Gastroesophageal sphincter (tissue), 4 donors: Measurements from ENCODE around the gene SMAD3. TPM values are rescaled to one million over a fixed set of nuclear protein-coding genes. Genes with fewer than 3 reads are reported as not detected.

Experiments used
- ATAC-seq: fragments of 150-250 bp; one replicate; pipeline ENCODE4 v1.9.1; 2016; ENCODE audit warnings: mild to moderate bottlenecking, moderate library complexity
- H3K27ac ChIP-seq, 4 donors: fragments of 200-600 bp; sonication (generic) in 3 of 4; 1 replicate in 3 of 4; 2 replicates in 1 of 4; pipeline ENCODE4 v1.5.1; 2016 to 2019
- H3K27me3 ChIP-seq: fragments of 200-600 bp; sonication (generic); one replicate; pipeline ENCODE4 v1.5.1; 2019
- H3K36me3 ChIP-seq, 2 donors: fragments of 200-600 bp; sonication (generic); one replicate each; pipeline ENCODE4 v1.5.1; 2019; ENCODE audit warnings: control low read depth in 1 of 2
- H3K4me1 ChIP-seq, 3 donors: fragments of 200-600 bp; sonication (generic); 1 replicate in 2 of 3; 2 replicates in 1 of 3; pipeline ENCODE4 v1.5.1; 2016 to 2019; ENCODE audit warnings: control low read depth in 2 of 3
- H3K4me3 ChIP-seq, 2 donors: fragments of 200-600 bp; sonication (generic); one replicate each; pipeline ENCODE4 v1.5.1; 2019; ENCODE audit warnings: mild to moderate bottlenecking in 1 of 2, moderate library complexity in 1 of 2
- H3K9me3 ChIP-seq, 3 donors: fragments of 200-600 bp; sonication (generic); one replicate each; pipeline ENCODE4 v1.5.1; 2017 to 2019; ENCODE audit warnings: control low read depth in 2 of 3
- EP300 ChIP-seq: sonication (generic); formaldehyde crosslinking; IDR thresholded peaks from one replicate; pipeline ENCODE4 v1.6.1; 2017; ENCODE audit warnings: antibody characterized with exemption, mild to moderate bottlenecking
- POLR2A ChIP-seq, 2 donors: fragments of 450-650 bp; IDR thresholded peaks; one replicate each; pipeline ENCODE4 v1.6.1; 2017; ENCODE audit warnings: antibody characterized with exemption in 2 of 2, mild to moderate bottlenecking in 2 of 2, moderate library complexity in 1 of 2
- POLR2AphosphoS5 ChIP-seq: sonication (generic); formaldehyde crosslinking; IDR thresholded peaks from one replicate; pipeline ENCODE4 v1.6.1; 2017; ENCODE audit warnings: antibody characterized with exemption
- WGBS, 2 donors: methylation state at CpG; one replicate each; pipeline ENCODE4 v1.1.5; 2018; ENCODE audit warnings: low coverage in 1 of 2; 5-methylcytosine and 5-hydroxymethylcytosine counted together
- total RNA-seq, 4 donors: library from RNA; depleted of rRNA; stranded (reverse); fragments of >200 nt; gene quantifications; one replicate each; pipeline ENCODE4 v1.1.0, GENCODE V29; 2016
- TF ChIP-seq, protein P1 (sequence below), 4 experiments: fragments of 200-600 bp in 2 of 4; fragments of 450-650 bp in 2 of 4; sonication (generic) in 1 of 4; IDR thresholded peaks; one replicate each; pipeline ENCODE4 v1.5.1; 2017 to 2019; ENCODE audit warnings: antibody characterized with exemption in 4 of 4, mild to moderate bottlenecking in 2 of 4, moderate library complexity in 2 of 4

The SMAD3 gene
- total RNA-seq, 4 donors from 2014 or later = 19.8 to 30.6 (median 25.9) TPM

DNA sequence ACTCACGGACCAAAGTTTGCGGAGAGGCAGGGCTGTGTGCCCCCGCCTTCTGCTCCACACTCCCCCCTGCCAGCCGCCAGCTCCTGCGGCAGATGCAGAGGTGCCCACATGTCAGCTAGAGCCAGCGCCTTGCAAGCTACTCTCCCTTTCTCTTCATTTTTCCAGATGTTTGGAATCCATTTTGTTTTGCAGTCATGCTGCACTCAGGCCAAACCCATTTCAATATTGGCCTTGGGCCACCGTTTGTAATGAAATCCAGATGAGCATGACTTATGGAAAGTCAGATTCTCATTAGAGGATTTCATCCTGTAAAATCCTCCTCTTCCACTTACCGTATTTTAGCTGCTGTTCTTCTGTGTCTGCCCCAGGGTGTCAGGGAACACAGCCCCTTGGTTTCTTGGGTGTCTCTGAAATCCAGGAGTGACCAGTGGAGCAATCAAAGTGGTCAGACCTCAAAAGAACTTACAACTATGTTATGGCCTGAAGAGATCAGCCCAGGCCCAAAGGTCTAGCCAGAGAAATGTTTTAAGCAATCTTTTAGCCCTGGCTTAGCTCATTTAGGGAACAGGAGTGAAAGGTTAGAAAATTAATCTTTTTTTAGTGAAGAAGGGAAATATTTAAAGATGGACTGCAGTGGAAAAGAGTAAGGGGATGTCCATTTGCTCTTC is 123.3 kb downstream of the SMAD3 start:
- TF ChIP-seq POLR2AphosphoS5 (peak; percentile 69), POLR2A (IDR thresholded peaks at IDR 0.05) (no peak)
- peaks cover 0 to 67% of the 10 kb centered on the region in 2 donors for H3K36me3 ChIP-seq
- H3K4me3 ChIP-seq = no peak overlapping the region
- peak; percentile 29 for ATAC-seq
- H3K4me1 ChIP-seq = peaks cover 10 to 88% (median 53%) of the 10 kb centered on the region in 3 donors
- peak overlapping the region; percentile 34 to 88 (median 81) for H3K27ac ChIP-seq
- H3K9me3 ChIP-seq = no peaks in the 10 kb centered on the region
- H3K27me3 ChIP-seq = no peaks in the 10 kb centered on the region
- WGBS, 2 donors = 17 to 50% methylated on average over 2 to 8 of the region's 8 CpGs

DNA sequence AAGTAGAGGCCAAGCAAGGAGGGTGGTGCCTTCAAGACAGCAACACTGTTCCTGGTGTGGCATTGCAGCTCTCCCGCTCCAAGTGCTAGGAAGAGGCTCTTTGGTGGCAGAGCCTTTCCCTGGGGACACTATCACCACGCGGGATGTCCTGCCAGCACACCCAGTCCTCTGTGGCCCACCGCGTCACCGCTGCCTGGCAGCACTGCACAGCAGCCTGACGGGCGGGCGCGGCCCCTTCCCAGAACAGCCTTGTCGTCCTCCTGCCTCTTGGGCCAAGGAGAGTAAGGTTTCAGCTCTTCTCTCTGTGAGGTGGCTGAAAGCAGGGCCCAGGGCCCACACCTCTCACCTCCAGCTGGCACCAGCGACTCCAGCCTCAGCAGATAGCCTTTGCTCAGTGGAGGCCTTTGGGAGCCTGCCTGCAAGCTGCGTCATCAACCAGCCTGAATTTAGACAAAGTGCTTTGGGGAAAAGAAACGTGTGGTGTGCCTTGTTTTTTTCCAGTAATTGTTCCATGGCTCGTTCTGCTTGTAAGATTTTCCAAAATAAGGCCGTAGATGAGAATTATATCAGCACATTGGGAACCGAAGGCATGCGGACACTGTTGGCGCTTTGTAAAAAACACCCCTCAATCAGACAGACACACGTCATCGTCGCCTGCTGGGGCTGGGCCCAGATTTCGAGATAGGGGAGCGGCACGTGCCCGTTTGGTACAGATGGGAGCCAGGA is 124.1 kb downstream of the SMAD3 start:
- Histone ChIP-seq H3K27me3 (no peaks in the 10 kb centered on the region), H3K9me3 (no peaks in the 10 kb centered on the region), H3K4me3 (no peak overlapping the region), H3K27ac (peak overlapping the region; percentile 34 to 88 (median 81)), H3K4me1 (peaks cover 13 to 88% (median 55%) of the 10 kb centered on the region in 3 donors), H3K36me3 (peaks cover 0 to 63% of the 10 kb centered on the region in 2 donors)
- ATAC-seq = peak; percentile 66
- 44 to 74% methylated on average over 3 to 14 of the region's 26 CpGs for WGBS, 2 donors
- TF ChIP-seq POLR2AphosphoS5 (peak; percentile 27), POLR2A (IDR thresholded peaks at IDR 0.05) (no peak), EP300 (no peak)
- TF ChIP-seq, protein P1, sequence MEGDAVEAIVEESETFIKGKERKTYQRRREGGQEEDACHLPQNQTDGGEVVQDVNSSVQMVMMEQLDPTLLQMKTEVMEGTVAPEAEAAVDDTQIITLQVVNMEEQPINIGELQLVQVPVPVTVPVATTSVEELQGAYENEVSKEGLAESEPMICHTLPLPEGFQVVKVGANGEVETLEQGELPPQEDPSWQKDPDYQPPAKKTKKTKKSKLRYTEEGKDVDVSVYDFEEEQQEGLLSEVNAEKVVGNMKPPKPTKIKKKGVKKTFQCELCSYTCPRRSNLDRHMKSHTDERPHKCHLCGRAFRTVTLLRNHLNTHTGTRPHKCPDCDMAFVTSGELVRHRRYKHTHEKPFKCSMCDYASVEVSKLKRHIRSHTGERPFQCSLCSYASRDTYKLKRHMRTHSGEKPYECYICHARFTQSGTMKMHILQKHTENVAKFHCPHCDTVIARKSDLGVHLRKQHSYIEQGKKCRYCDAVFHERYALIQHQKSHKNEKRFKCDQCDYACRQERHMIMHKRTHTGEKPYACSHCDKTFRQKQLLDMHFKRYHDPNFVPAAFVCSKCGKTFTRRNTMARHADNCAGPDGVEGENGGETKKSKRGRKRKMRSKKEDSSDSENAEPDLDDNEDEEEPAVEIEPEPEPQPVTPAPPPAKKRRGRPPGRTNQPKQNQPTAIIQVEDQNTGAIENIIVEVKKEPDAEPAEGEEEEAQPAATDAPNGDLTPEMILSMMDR (IDR thresholded peaks at IDR 0.05) = no peak

DNA sequence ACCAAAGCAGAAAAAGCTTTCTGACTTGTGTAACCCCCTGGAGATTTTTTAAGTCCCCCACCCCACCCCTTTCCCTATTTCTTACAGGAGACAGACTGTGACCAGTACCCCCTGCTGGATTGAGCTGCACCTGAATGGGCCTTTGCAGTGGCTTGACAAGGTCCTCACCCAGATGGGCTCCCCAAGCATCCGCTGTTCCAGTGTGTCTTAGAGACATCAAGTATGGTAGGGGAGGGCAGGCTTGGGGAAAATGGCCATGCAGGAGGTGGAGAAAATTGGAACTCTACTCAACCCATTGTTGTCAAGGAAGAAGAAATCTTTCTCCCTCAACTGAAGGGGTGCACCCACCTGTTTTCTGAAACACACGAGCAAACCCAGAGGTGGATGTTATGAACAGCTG is 124.9 kb downstream of the SMAD3 start:
- H3K9me3 ChIP-seq = no peaks in the 10 kb centered on the region
- H3K4me1 ChIP-seq = peaks cover 13 to 88% (median 61%) of the 10 kb centered on the region in 3 donors
- TF ChIP-seq POLR2A (IDR thresholded peaks at IDR 0.05) (no peak), EP300 (no peak), POLR2AphosphoS5 (no peak)
- TF ChIP-seq, protein P1 (IDR thresholded peaks at IDR 0.05) = no peak
- no peaks in the 10 kb centered on the region for H3K27me3 ChIP-seq
- peak overlapping the region; percentile 32 to 88 (median 81) for H3K27ac ChIP-seq
- ATAC-seq = no peak
- no peak overlapping the region for H3K4me3 ChIP-seq
- 80 to 100% methylated on average over 1 to 2 of the region's 2 CpGs for WGBS, 2 donors
- H3K36me3 ChIP-seq = peaks cover 0 to 55% of the 10 kb centered on the region in 2 donors

DNA sequence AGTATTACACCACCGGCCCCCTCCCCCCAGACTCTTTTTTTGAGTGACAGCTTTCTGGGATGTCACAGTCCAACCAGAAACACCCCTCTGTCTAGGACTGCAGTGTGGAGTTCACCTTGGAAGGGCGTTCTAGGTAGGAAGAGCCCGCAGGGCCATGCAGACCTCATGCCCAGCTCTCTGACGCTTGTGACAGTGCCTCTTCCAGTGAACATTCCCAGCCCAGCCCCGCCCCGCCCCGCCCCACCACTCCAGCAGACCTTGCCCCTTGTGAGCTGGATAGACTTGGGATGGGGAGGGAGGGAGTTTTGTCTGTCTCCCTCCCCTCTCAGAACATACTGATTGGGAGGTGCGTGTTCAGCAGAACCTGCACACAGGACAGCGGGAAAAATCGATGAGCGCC is 125.4 kb downstream of the SMAD3 start:
- 94 to 96% methylated on average over 5 to 7 of the region's 11 CpGs for WGBS, 2 donors
- Histone ChIP-seq H3K27ac (peak overlapping the region in 3 of 4 donors; percentile 79 to 88 (median 83)), H3K9me3 (no peaks in the 10 kb centered on the region), H3K4me3 (no peak overlapping the region), H3K4me1 (peaks cover 11 to 85% (median 57%) of the 10 kb centered on the region in 3 donors), H3K27me3 (no peaks in the 10 kb centered on the region), H3K36me3 (peaks cover 0 to 55% of the 10 kb centered on the region in 2 donors)
- TF ChIP-seq POLR2A (IDR thresholded peaks at IDR 0.05) = no peak
- TF ChIP-seq, protein P1 (IDR thresholded peaks at IDR 0.05) = no peak
- TF ChIP-seq POLR2AphosphoS5 = no peak
- TF ChIP-seq EP300 = no peak
- no peak for ATAC-seq

DNA sequence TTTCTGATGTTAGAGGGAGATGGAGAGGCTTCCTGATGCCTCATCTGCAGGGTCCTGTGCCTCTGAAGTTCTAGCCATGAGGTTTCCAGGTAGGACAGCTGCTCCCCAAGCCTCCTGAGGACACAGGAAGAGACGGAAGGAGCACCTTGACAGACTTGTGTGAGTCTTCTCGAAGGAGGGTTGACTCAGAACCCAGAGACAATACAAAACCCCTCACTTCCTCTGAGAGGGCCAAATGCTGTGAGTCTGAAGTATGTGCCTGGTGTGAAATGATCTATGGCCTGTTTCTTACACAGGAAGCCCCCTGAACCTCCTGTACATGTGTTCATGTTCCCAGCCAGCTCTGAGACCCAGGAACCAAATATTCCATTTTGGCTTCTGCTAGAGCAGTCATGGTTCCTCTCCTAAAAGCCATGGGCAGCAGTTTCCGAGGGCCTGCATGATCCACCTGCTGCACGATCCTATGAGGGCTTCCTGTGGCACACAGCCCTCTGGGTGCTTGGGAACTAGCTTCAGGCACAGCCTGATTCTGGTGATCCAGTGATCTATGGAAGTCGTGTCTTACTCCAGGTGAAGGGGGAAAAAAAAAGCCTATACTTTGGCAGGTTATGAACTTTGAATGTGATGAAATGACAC is 126.9 kb downstream of the SMAD3 start:
- ATAC-seq = no peak
- Histone ChIP-seq H3K4me3 (no peak overlapping the region), H3K36me3 (peaks cover 0 to 49% of the 10 kb centered on the region in 2 donors), H3K4me1 (peaks cover 3 to 73% (median 44%) of the 10 kb centered on the region in 3 donors), H3K27me3 (no peaks in the 10 kb centered on the region), H3K9me3 (no peaks in the 10 kb centered on the region), H3K27ac (peak overlapping the region in 3 of 4 donors; percentile 67 to 83 (median 73))
- no peak for TF ChIP-seq POLR2AphosphoS5
- TF ChIP-seq, protein P1 (IDR thresholded peaks at IDR 0.05) = no peak
- TF ChIP-seq EP300 = no peak
- no peak for TF ChIP-seq POLR2A (IDR thresholded peaks at IDR 0.05)
- 86% methylated on average over 1 of the region's 5 CpGs; no CpG with 5 or more reads in 1 of the 2 donors for WGBS, 2 donors
